NCI-H1417 (cell line): Measurements from ENCODE around the gene FBXO41.
"Not testable (repeated sequence)": the region's sequence is repeated elsewhere in the genome, so short reads cannot be mapped to it uniquely, and the experiment has no call there.

Experiments
- DNase-seq, 3 experiments: peaks; one replicate each; lab custom pipeline; 2025; lab: John Stamatoyannopoulos, UW

FBXO41 gene

DNA sequence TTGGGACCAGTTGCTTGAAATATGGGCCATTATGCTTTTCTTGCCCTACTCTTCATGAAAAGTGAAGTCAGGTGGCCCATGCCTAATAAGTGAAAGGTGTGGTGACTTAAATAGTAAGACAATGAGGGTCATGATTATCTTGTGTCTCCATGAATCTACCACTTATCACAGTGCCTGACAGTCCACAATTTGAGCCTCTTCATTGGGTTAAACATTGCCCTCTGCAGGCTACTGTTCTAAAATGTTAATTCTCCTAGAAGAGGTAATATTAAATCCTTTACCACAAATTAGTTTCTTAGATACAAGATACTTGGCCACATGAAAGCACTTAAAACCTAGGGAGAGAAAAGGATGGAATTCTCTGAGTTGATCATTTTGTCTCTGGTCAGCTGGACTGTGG is 5.0 kb upstream of the FBXO41 start:
- DNase-seq, result no peak

DNA sequence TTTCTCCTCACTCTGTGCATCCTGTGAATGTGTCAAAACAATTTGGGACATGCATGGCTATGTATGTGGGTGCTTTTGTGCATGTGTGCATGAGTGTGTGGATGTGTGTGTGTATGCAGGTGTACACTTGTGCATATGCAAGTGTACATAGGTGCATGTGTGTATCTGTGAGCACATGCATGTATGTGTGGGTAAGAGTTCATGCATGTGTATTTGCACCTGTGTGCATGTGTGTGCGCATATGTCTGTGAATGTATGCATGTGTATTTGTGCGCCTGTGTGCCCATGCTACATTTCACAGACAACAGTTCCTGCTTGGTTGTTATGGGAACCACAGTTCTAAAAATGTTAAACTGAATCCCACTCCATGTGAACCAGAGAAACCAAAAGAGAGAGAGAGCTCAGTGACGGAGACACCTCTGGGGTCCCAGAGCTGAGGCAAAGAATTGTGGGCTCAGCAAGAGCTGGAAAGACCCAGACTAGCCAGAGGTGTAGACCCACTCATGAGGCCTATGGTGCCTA is 1.9 kb upstream of the FBXO41 start:
- no peak for DNase-seq

GRCh38 chr2:73285159-73285739 is 971 bp upstream of the FBXO41 start:
- no peak for DNase-seq

DNA sequence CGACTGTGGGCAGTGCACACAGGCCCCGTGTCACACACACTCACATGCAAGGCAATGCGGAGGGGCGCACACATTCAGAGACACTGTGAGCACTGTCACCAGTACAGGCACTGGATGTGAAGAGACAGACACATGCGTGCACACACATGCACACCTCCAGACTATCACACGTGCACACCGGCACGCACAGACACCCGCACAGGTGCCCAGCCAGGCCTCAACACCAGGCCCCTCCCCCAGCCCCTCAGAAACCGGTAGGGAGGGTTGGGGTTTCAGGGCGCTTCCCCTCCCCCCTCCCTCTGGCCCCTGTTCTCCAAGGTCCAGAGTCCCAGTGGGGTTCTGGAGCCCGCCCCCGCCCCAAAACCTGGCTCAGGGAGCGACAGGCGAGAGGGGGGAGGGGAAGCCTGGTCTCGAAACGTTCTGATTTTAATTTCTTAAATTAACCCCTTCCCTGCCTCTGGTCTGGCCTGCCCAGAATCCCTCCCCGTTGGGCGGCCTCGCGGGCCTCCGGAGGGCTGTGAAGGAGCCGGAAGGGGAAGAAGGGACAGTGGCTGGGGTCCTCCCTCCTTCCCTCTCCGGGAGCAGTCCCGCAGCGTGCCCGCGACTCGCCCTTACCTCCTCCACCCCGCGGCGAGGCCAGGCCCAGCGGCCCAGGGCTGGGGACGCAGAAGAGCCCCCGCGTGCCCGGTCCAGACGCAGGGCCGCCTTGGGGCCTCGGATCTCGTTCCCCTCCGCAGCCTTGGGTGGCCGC is 558 bp downstream of the FBXO41 start:
- DNase-seq, result peak in 2 of 3 experiments; percentile 66 to 70

DNA sequence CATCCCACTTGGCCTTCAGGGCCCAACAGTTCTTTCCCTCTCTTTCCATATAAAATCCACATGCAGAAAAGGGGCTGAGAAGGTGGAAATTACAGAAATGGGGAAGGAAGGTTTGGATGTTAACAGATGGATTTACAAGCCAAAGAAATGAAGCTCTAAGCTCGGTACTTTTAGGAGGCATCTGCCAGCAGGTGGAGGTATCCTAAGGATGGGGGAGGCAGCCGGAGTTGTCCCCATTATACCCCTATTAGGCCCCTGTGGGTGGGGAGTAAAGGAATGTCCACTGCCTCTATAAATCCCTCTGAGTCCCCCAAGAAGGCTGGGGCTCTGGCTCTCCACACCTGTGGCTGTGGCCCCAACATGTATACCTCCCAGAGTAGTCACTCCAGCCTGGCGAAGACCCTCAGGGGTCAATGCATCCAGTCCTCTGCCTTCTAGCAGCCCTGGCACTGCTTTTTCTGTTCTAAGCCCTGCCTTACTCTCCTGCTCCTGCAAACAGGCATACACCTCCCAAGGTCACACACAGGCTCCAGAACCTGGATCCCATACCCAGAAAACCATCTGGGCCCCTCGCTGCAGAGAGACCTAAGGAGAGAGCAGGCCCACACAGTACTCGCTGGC is 1.2 kb downstream of the FBXO41 start:
- peak in 1 of 3 experiments; percentile 29 for DNase-seq

- no peak for DNase-seq
These were observed 3.0 kb downstream of the FBXO41 start for GRCh38 chr2:73281244-73281643.

DNA sequence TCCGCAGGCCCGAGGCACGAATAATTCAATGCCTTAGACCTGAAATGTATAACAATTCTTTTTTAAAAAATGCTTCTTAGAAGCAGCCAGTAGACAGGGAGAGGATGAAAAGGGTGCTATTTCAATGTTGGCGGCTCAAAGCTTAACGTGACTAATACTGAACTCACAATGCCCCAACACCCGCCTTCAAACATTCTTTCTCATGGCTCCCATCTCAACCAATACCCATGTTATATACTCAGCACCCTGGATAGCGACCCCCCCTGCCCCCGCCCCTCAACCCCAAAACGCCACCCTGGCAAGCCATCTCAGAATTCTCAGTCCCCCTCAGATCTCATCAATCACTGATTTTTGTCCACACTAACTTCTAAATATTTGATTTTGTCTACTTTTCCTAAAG is 4.4 kb downstream of the FBXO41 start:
- no peak for DNase-seq

GRCh38 chr2:73272270-73272669 is 12.0 kb downstream of the FBXO41 start:
- no peak for DNase-seq

DNA sequence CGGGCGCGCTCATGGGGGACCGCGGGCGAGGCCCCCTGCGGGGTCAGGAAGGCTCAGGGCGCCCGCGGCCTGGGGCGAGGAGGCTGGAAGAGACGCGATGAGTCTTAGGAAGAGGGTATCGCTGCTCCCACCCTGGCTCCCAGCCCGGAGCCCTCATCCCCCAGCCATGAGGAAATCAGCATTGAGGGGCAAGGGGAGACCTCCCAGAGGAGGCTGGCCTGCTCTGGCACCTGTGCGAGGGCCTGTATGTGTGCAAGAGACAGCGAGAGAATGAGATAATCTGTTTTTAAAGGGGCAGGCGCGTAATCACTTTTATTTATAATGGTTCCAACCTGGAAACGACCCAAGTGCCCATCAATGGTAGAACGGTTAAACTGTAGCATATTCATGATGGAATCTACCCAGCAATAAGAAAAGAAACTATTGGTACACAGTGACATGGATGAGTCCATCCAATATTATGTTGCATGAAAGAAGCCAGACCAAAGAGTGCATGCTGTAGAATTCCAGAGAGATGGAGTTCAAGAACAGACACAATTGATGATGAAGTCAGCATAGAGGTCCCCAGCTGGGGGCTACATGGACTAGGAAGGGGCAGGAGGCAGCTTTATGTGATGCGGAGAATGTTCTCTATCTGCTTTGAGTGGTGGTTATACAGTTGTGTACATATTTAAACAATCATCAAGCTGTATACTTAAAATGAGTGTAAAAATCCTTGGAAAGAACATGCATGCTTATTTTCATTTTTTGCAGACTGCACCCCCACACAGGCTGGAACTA is 14.4 kb downstream of the FBXO41 start:
- DNase-seq, result peak in 1 of 3 experiments; percentile 78

DNA sequence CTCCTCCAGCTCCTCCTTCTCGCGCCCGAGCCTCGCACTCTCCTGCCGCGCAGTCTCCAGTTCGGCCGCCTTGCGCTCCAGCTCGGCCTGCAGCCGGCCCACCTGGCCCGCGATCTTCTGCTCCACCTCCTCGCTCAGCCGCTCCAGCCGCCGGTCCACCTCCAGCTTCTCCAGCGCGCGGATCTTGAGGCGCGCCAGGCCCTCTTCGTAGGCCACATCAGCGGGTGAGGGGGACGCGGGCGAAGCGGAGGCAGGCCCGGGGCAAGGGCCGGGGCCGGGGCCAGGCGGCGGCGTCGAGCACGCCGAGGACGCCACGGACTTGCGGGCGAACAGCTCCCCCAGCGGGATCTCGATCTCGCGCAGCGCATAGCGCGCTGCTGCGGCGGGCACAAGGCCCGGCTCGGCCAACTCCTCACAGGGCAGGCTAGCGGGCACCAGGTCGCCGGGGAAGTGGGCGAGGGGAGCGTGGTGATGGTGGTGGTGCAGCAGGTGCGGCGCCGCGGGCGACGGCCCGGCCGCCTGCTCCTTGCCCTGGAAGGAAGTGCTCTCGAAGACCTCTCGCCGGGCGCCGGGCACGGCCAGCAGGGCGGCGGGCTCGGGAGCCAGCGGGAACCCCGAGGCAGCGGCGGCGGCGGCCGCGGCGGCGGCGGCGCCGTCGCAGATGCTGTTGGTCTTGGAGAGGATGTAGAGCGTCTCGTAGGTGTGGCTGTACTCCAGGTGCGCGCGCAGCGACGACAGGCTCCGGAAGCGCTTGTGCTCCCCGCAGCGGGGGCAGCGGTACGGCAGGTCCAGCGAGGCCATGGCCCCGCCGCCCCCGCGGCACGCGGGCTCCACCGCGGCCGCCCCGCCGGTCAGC is 15.2 kb downstream of the FBXO41 start:
- peak; percentile 67 to 96 (median 96) for DNase-seq

GRCh38 chr2:73268366-73268829 is 15.9 kb downstream of the FBXO41 start:
- DNase-seq, result no peak

- DNase-seq, result no peak
These were observed 17.3 kb downstream of the FBXO41 start for GRCh38 chr2:73267008-73267407.

DNA sequence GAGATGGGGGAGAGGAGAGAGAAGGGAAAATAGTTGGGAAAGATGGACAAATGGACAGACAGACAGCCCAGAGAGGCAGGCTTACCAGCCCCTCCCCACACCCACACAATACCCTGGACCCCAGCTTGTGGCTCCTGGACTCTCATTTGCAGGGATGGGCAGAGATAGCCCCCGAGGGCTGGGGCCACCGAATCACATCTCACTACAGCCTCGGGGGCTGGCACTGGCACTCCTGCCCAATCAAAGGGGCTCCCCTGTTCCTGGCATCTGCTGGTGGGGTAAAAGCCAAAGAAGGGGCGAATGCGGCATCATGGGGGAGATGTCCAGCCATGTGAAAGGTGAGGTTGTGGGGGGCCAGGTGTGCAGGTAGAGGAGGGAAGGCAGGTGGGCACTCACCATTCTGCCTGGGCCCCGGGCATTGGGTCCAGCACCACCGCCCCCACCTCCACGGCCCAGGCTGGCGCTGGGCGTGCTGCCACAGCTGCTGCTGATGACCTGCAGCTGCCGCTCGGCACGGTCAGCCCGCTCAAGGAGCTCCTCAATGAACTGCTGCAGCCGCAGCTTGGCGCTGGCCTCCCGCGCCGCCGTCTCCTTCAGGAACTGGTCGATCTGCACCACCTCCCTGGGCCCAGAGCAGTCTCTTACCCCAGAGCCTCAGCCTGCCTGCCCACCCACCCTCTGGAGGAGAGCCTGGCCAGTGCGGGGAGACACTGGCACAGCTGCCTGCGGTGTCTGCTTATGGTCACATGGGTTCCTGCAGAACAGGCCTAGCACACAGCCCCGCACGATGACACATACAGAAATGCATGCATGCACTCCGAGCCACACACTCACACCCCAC is 18.0 kb downstream of the FBXO41 start:
- peak in 2 of 3 experiments; percentile 16 to 64 for DNase-seq

DNA sequence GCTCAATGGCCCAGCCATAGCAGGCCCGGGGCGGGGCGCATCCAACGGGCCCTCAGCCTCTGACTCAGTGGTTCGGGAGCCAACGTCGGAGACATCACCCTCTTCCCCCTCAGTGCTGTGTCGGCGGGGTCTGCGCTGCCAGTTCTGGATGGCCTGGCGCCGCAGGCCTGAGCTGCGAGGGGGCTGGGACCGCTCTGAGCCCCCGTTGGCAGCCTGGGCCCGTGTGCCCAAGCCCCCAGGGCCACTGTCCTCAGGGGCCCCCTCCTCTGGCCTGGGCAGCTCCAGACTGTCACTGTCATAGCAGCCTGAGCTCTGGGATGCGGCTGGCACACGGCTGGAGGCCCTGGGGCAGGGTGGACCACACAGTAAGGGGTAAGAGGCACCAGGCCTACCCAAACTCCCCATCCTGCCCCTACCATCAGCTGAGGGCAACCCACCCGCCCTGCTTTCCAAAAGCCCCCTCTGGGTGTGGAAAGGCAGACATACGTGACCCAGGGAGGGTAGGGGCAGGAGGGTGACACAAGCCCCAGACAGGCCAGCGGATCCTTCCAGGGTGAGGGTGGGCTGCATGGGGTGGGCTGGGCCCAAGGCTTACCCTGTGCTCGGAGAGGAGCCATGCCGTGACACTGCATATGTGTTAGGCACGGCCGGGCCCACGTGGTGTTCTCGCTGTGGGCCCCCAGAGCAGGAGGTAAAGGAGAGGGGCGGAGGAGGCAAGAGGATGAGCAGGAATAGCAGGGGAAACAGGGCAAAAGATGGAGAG is 18.8 kb downstream of the FBXO41 start:
- DNase-seq, result no peak

GRCh38 chr2:73264783-73265182 is 19.5 kb downstream of the FBXO41 start:
- no peak for DNase-seq

DNA sequence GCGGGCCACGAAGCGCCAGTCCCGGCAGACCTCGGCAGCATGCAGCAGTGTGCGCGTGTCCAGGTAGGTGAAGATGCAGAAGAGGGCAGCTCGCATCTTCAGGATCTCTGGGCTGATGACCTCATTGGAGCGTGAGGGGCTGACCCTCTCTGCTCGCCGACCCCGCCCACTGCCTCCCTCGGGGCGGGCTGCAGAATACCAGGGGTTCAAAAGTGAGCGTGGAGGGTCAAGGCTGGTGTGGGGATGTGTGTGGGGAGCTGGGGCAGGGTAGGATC is 20.0 kb downstream of the FBXO41 start:
- no peak for DNase-seq

GRCh38 chr2:73263540-73264331 is 20.5 kb downstream of the FBXO41 start:
- DNase-seq, result no peak

DNA sequence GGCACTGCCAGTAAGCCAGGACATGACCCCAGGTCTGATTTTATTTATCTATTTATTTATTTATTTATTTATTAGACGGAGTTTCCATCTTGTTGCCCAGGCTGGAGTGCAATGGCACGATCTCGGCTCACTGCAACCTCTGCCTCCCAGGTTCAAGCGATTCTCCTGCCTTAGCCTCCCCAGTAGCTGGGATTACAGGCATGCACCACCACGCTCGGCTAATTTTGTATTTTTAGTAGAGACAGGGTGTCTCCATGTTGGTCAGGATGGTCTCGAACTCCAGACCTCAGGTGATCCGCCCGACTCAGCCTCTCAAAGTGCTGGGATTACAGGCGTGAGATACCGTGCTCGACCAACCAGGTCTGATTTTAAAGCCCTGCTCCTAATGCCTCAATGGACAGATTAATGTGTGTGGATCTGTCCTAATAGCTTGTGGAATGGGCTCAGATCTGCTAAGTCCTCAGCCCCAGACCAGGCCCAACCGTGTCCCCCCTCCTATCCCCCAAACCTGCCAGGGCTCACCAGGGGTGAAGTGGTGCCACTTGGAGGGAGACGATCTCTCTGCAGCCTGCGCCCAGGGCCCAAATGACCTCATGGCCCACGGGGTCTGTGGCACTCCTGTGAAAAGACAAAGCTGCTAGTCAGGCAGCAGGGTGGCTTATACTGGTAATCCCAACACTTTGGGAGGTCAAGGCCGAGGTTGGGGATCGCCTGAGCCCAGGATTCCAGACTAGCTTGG is 21.4 kb downstream of the FBXO41 start:
- DNase-seq, result not testable (repeated sequence)
